Measurements from ENCODE around the gene GABRA1. TPM values are rescaled to one million over a fixed set of nuclear protein-coding genes. Genes with fewer than 3 reads are reported as not detected.

Gene GABRA1
- polyA plus RNA-seq, 2 of the 4 experiments (the other 2 are of a cell fraction) = not detected

DNA sequence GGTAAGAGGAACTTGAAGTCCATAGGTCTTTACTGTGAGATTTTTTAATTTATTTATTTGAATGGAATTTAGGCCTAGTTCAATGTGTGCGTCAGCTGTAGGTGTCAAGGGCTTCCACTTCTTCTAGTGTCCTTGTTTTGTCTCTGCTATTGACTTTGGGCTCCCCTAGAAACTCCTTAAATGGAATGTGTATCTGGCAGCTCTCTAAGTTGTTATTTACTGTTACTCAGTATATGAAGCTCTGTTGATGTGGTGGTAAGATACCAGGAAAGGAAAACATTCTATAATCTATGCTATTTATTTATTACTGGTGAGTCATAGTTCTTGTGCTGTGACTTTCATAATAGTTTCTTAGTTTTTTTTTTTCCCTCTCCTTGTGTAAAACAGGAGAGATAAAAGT lies 97.1 kb downstream of the GABRA1 start:
- TF ChIP-seq SREBF2 (IDR thresholded peaks at IDR 0.05) (no peak), CHD4 (IDR thresholded peaks at IDR 0.05; ENCODE audit: borderline replicate concordance) (no peak), RCOR1 (IDR thresholded peaks at IDR 0.05; ENCODE audit: low read depth, low read length) (no peak), HEYL (CRISPR knock-in tag; IDR thresholded peaks at IDR 0.05) (no peak), CHD2 (IDR thresholded peaks at IDR 0.05; ENCODE audit: low read length, partially characterized antibody) (no peak), HDAC2 (IDR thresholded peaks at IDR 0.05) (no peak), BHLHE40 (IDR thresholded peaks at IDR 0.05; ENCODE audit: low read depth, low read length) (no peak), ZSCAN20 (CRISPR knock-in tag; IDR thresholded peaks at IDR 0.05) (no peak), NPAS2 (CRISPR knock-in tag; IDR thresholded peaks at IDR 0.05; ENCODE audit: borderline replicate concordance) (no peak)
- TF ChIP-seq, protein P1, sequence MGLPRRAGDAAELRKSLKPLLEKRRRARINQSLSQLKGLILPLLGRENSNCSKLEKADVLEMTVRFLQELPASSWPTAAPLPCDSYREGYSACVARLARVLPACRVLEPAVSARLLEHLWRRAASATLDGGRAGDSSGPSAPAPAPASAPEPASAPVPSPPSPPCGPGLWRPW (IDR thresholded peaks at IDR 0.05) = no peak
- no peak overlapping the region for H3K27ac ChIP-seq
- no peak overlapping the region for H3K4me2 ChIP-seq
- WGBS (ENCODE audit: missing lambda C conversion rate) = 88% methylated on average over 1 of the region's 1 CpG
- no peaks in the 10 kb centered on the region for H3K9me3 ChIP-seq
- ChIA-PET POLR2A (no interaction called here), CTCF (no interaction called here)
- FAIRE-seq = no peak
- no peak for ATAC-seq
- H3K4me3 ChIP-seq = no peak overlapping the region
- no peaks in the 10 kb centered on the region for H3K4me1 ChIP-seq
- no peak for DNase-seq (ENCODE audit: low read depth in 1 of 2, low spot score in 1 of 2)

DNA sequence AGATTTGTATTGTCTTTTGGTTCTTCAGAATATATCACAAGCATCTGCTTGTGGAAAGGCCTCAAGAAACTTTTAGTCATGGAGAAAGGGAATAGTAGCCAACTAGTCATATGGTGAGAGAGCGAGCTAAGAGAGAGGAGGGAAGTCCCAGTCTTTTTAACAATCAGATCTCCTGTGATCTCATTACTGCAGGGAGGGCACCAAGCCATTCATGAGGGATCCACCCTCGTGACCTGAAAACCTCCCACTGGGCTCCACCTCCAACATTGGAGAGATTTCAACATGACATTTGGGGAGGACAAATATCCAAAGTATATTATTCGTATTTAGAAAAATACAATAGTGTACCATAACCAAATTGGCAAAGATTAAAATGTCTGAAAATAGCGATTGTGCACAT lies 99.0 kb downstream of the GABRA1 start:
- TF ChIP-seq SREBF2 (IDR thresholded peaks at IDR 0.05) = no peak
- no peak for TF ChIP-seq PHF8 (IDR thresholded peaks at IDR 0.05; ENCODE audit: borderline replicate concordance, low read depth)
- TF ChIP-seq, protein P2, sequence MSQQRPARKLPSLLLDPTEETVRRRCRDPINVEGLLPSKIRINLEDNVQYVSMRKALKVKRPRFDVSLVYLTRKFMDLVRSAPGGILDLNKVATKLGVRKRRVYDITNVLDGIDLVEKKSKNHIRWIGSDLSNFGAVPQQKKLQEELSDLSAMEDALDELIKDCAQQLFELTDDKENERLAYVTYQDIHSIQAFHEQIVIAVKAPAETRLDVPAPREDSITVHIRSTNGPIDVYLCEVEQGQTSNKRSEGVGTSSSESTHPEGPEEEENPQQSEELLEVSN (IDR thresholded peaks at IDR 0.05; ENCODE audit: borderline replicate concordance, low read depth) = no peak
- no peak for TF ChIP-seq ZNF302 (CRISPR knock-in tag; IDR thresholded peaks at IDR 0.05)
- TF ChIP-seq FOSB (CRISPR knock-in tag; IDR thresholded peaks at IDR 0.05) = no peak
- TF ChIP-seq JUN (IDR thresholded peaks at IDR 0.05) = no peak
- no peak for TF ChIP-seq CBX8 (IDR thresholded peaks at IDR 0.05)
- TF ChIP-seq, protein P3, sequence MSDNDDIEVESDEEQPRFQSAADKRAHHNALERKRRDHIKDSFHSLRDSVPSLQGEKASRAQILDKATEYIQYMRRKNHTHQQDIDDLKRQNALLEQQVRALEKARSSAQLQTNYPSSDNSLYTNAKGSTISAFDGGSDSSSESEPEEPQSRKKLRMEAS (IDR thresholded peaks at IDR 0.05) = no peak
- TF ChIP-seq RFX5 (IDR thresholded peaks at IDR 0.05) = no peak
- no peak for TF ChIP-seq EHMT2 (IDR thresholded peaks at IDR 0.05; ENCODE audit: low read depth)
- TF ChIP-seq GATA3 (IDR thresholded peaks at IDR 0.05; ENCODE audit: borderline replicate concordance) = no peak
- Histone ChIP-seq H3K4me1 (no peaks in the 10 kb centered on the region), H3K4me2 (no peak overlapping the region), H3K9me3 (no peaks in the 10 kb centered on the region), H3K4me3 (no peak overlapping the region), H3K27ac (no peak overlapping the region)
- no peak for DNase-seq (ENCODE audit: low read depth in 1 of 2, low spot score in 1 of 2)
- ChIA-PET POLR2A (no interaction called here), CTCF (no interaction called here)
- no peak for ATAC-seq
- WGBS (ENCODE audit: missing lambda C conversion rate) = 5% methylated on average over 4 of the region's 4 CpGs
- no peak for FAIRE-seq

Other genes with a start within 250 kb of the GABRA1 start
- not detected in 2 replicates for gene GABRA6, start 162.4 kb upstream of the GABRA1 start, polyA plus RNA-seq (2011; rRNA removed)
- not detected in 3 replicates for gene GABRA6, start 162.4 kb upstream of the GABRA1 start, polyA plus RNA-seq (2017; fragmentation: RNase III; extraction: RNeasy Plus Mini Kit Qiagen cat#74134 plus additional on column Dnase treatment)
- not detected in 2 replicates for gene GABRG2, start 219.7 kb downstream of the GABRA1 start, polyA plus RNA-seq (2011; rRNA removed)
- gene GABRG2, start 219.7 kb downstream of the GABRA1 start, polyA plus RNA-seq (2017; fragmentation: RNase III; extraction: RNeasy Plus Mini Kit Qiagen cat#74134 plus additional on column Dnase treatment) = not detected in 3 replicates

Data from A549 (cell line).